Choroid plexus epithelial cell (primary cell): ENCODE data around the gene NAGLU.
A peak's percentile ranks its signal among the peaks of the same experiment; 100 is the strongest.

Experiments used
- DNase-seq: peaks from one replicate; pipeline ENCODE4 v3.0.0-alpha.2; 2010; ENCODE audit warnings: low read depth
- H3K4me3 ChIP-seq: 2 replicates; pipeline ENCODE4 v1.5.1; 2011; ENCODE audit warnings: low read depth, mild to moderate bottlenecking, control low read depth, low read length, moderate library complexity
- CTCF ChIP-seq: conservative IDR thresholded peaks from 2 replicates; pipeline ENCODE4 v1.5.1; 2011; ENCODE audit warnings: low read depth, mild to moderate bottlenecking, control low read depth, inconsistent platforms, low read length, moderate library complexity

The NAGLU gene

DNA sequence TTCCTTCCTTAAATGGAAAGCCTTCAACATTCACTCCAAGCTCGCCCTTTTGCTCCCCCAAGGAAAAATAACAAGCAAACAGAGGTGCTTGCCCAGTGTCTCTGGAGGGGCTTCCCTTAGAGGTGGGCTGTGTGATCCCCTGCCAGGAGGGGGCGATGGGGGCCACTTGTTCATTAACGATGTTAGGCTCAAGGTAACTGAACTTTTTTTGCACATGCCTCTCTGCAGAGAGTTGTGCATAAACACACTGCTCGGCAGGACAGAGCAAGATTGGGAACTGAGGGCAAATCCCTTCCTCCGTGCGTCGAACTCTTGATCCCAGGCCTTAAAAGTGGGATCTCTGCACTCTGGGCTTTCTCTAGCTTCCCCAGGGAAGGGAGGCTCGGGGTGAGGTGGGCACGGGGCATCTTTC lies 15.5 kb upstream of the NAGLU start:
- H3K4me3 ChIP-seq: no peak overlapping the region
- TF ChIP-seq CTCF: peak; percentile 47
- no peak for DNase-seq

- no peak for TF ChIP-seq CTCF
- DNase-seq: no peak
- H3K4me3 ChIP-seq: no peak overlapping the region
Measured at GRCh38 chr17:42521036-42521435, 15.0 kb upstream of the NAGLU start.

DNA sequence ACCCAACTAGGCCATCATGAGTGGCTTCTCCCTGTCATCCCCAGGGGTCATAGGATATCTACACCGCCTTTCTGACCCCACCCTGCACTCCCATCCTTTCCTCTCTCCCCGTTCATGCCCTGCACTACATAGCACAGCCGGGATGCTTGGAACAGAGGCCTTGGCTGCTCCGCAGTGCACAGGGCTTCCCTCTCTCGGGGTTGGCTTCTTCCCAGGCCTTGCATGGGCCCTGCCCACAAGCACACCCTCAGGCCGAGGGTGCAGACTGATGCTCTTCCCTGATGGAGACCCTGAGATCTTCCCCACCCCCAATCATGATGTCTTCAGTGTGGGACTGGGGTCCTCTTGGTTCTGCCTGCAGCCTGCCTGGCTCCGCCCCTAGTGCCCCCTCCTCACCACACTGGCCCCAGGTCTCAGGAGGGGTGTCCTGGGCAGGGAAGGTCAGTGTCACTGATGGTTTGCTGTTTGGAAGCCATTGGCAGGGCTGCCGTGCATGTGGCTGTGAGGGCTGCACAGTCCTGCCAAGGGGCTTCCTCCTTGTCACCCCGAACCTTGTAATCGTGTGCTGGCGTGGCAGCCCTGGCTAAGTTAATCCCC lies 14.3 kb upstream of the NAGLU start:
- TF ChIP-seq CTCF: no peak
- DNase-seq: no peak
- no peak overlapping the region for H3K4me3 ChIP-seq

- DNase-seq: no peak
- H3K4me3 ChIP-seq: no peak overlapping the region
- TF ChIP-seq CTCF: no peak
Measured at GRCh38 chr17:42522263-42522790, 13.7 kb upstream of the NAGLU start.

- no peak for TF ChIP-seq CTCF
- DNase-seq: no peak
- H3K4me3 ChIP-seq: no peak overlapping the region
Measured at GRCh38 chr17:42522798-42523278, 13.2 kb upstream of the NAGLU start.

DNA sequence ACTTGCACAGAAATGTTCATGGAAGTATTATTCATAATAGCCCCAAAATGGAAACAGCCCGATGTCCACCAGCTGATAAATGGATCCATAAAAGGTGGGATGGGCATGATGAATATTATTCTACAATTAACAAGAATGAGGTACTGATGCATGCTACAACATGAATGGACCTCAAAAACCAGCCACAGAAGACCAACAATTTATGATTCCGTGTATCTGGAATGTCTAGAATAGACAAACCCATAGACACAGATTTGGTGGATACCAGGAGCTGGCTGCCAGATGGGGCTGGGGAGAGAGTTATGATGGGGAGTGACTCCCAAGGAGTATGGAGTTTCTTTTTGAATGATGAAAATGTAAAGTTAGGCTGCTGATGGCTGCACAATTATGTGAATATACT lies 10.8 kb upstream of the NAGLU start:
- TF ChIP-seq CTCF: no peak
- DNase-seq: no peak
- H3K4me3 ChIP-seq: no peak overlapping the region

GRCh38 chr17:42526031-42526444 lies 10.0 kb upstream of the NAGLU start:
- peak; percentile 30 for DNase-seq
- H3K4me3 ChIP-seq: no peak overlapping the region
- TF ChIP-seq CTCF: no peak
